Heart right ventricle (tissue), 16 donors: ENCODE results near the gene ADH4. TPM values are rescaled to one million over a fixed set of nuclear protein-coding genes. Genes with fewer than 3 reads are reported as not detected.

Source experiments
- ATAC-seq, 8 donors: fragments of 200-7000 bp; cut with Tn5 transposase; one replicate each; pipeline ENCODE4 v1.9.1; 2020; ENCODE audit warnings: mild to moderate bottlenecking in 8 of 8, moderate library complexity in 8 of 8, moderate number of reproducible peaks in 1 of 8
- DNase-seq, 2 donors: peaks; one replicate each; pipeline ENCODE4 v3.0.0-alpha.2; 2020
- H3K27ac ChIP-seq, 10 donors: fragments of 200-600 bp; sonication (generic) in 2 of 10; one replicate each; pipeline versions ENCODE4 v1.5.0 to v1.8.0; 2020 to 2022; ENCODE audit warnings: mild to moderate bottlenecking in 3 of 10
- H3K27me3 ChIP-seq, 7 donors: fragments of 200-600 bp; one replicate each; pipeline ENCODE4 v1.8.0; 2021 to 2022; ENCODE audit warnings: mild to moderate bottlenecking in 2 of 7
- H3K36me3 ChIP-seq, 9 donors: fragments of 200-600 bp; sonication (generic) in 1 of 9; one replicate each; pipeline versions ENCODE4 v1.5.0 to v1.8.0; 2020 to 2022; ENCODE audit warnings: mild to moderate bottlenecking in 2 of 9
- H3K4me1 ChIP-seq, 9 donors: fragments of 200-600 bp; sonication (generic) in 1 of 9; one replicate each; pipeline versions ENCODE4 v1.5.0 to v1.8.0; 2020 to 2022; ENCODE audit warnings: mild to moderate bottlenecking in 4 of 9
- H3K4me3 ChIP-seq, 10 donors: fragments of 200-600 bp; sonication (generic) in 2 of 10; one replicate each; pipeline versions ENCODE4 v1.5.0 to v1.8.0; 2020 to 2022; ENCODE audit warnings: mild to moderate bottlenecking in 7 of 10, moderate library complexity in 2 of 10
- H3K9me3 ChIP-seq, 11 donors: fragments of 200-600 bp in 10 of 11; sonication (generic) in 2 of 11; one replicate each; pipeline versions ENCODE4 v1.5.0 to v1.8.0; 2013 to 2022; ENCODE audit warnings: mild to moderate bottlenecking in 2 of 11, control low read depth in 1 of 11, moderate library complexity in 1 of 11
- WGBS, 2 donors: extraction: QIAGEN DNeasy Blood & Tissue Kit; methylation state at CpG; one replicate each; pipeline ENCODE4 v1.1.7; 2013; ENCODE audit warnings: inconsistent platforms in 1 of 2; 5-methylcytosine and 5-hydroxymethylcytosine counted together
- intact Hi-C, 10 donors: fragments of 100-400 bp; cut with DNase I; formaldehyde crosslinking; loops; one replicate each; pipeline versions ENCODE4 v1.11.1 to v1.14.2; 2022
- polyA plus RNA-seq, 2 donors: library from polyadenylated mRNA; stranded (reverse); fragments of 200-250 nt; gene quantifications; one replicate each; pipeline ENCODE4 v1.2.3, GENCODE V29; 2013
- total RNA-seq, 10 donors: library from RNA; stranded (reverse); fragmentation: NEBNext Ultra II Directional in 3 of 10; extraction: Animal tissue kit (Norgen Biotek cat#: 25700) in 3 of 10; gene quantifications; one replicate each; pipeline versions ENCODE4 v1.2.1 to v1.2.4, GENCODE V29; 2021 to 2023
- TF ChIP-seq, protein P1 (sequence below), 9 donors: fragments of 200-600 bp; sonication (generic) in 2 of 9; IDR thresholded peaks; one replicate each; pipeline versions ENCODE4 v1.5.0 to v1.8.0; 2021 to 2022; ENCODE audit warnings: antibody characterized with exemption in 9 of 9, mild to moderate bottlenecking in 5 of 9, moderate library complexity in 1 of 9
- donor health status: Arrhythmogenic right ventricular cardiomyopathy.
- donor health status: ischemic (EF 13 %, LVEDD 7.1; RV severe dilation, severe dysfunction).
- donor health status: healthy with polysubstance abuse.
- donor health status: DM: no; HTN: yes; CAD: no.
- donor health status: DM: no; HTN: no; CAD: no.
- donor health status: ischemic (EF 25% LVEDD 6.9; RV normal size, moderate dysfunction).
- donor health status: ischemic (EF 25% LVEDD 5.7; RV mildly dilated, moderate dysfunction).
- donor health status: healthy.
- donor health status: DM: yes; HTN: yes; CAD: no.
- donor health status: Ischemic cardiomyopathy.
- donor health status: ischemic (EF 35%, LVEDD 5.7; RV mildly dilated, moderate dysfunction).
- donor health status: nonischemic (EF 11% LVEDD 7.7; RV severe dilation, severe dysfunction).
- donor health status: DM: yes; HTN: yes; CAD: no.
- donor health status: PGD.
- donor health status: ischemic (EF 29% LVEDD 5.4; RV normal size, mild dysfunction).
- donor health status: nonischemic (EF 23%, LVEDD 6.1; RV moderate dilation, normal function).

ADH4 gene
- total and polyA plus RNA-seq, 12 donors: 0.04 TPM; not detected in 11

DNA sequence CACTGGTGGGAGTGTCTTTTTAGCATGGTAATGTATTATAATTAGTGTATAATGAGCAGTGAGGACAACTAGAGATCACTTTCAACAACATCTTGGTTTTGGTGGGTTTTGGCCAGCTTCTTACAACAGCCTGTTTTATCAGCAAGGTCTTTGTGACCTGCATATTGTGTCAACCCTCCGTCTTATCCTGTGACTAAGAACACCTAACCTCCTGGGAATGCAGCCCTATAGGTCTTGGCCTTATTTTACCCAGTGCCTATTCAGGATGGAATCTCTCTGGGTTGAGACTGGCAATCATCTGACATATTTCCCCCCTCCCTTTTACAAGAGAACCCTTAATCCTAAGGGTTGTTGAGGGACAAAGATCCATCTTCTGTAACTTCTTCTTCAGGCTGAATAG, 21.9 kb upstream of the ADH4 start:
- Histone ChIP-seq H3K4me1 (no peaks in the 10 kb centered on the region), H3K4me3 (no peak overlapping the region), H3K9me3 (peaks cover 0 to 14% (median 0%) of the 10 kb centered on the region in 11 donors), H3K27ac (no peak overlapping the region), H3K27me3 (no peaks in the 10 kb centered on the region), H3K36me3 (no peaks in the 10 kb centered on the region)
- intact Hi-C loops: no loop called here
- 86 to 87% methylated on average over 1 of the region's 1 CpG for WGBS, 2 donors
- ATAC-seq (no peak), DNase-seq (no peak)
- TF ChIP-seq, protein P1, sequence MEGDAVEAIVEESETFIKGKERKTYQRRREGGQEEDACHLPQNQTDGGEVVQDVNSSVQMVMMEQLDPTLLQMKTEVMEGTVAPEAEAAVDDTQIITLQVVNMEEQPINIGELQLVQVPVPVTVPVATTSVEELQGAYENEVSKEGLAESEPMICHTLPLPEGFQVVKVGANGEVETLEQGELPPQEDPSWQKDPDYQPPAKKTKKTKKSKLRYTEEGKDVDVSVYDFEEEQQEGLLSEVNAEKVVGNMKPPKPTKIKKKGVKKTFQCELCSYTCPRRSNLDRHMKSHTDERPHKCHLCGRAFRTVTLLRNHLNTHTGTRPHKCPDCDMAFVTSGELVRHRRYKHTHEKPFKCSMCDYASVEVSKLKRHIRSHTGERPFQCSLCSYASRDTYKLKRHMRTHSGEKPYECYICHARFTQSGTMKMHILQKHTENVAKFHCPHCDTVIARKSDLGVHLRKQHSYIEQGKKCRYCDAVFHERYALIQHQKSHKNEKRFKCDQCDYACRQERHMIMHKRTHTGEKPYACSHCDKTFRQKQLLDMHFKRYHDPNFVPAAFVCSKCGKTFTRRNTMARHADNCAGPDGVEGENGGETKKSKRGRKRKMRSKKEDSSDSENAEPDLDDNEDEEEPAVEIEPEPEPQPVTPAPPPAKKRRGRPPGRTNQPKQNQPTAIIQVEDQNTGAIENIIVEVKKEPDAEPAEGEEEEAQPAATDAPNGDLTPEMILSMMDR (IDR thresholded peaks at IDR 0.05): no peak

DNA sequence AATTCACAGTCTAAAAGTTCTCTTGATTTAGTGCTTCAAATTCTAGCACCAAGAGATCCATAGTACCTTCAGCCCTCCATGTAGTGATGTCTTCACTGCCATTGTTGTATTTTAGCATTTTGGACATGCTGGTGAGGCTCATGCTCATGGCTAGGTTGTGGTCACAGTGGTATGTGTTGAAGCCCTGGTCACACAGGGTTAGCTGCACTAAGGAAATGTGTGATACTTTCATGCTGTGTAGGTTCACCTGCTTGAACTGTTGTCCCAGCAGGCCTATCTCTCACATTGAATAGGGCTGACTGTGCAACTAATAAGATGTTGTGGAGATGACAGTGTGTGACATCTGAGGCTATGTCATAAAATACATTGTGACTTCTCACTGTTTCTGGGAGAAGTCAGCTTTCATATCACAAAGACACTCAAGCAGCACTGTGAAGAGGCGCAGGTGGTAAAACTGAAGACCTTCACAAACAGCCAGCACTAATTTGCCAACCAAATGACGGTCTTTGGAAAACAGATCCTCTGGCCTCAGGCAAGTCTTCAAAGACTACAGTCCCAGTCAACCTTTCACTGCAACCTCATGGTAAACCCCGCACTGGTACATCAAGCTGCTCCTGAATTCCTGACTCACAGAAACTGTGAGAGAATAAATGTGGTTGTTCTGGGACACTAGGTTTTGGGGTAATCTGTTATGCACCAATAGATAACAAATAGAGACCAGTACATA, 17.4 kb upstream of the ADH4 start:
- no peak overlapping the region for H3K4me3 ChIP-seq
- H3K27me3 ChIP-seq: no peaks in the 10 kb centered on the region
- DNase-seq: no peak
- 92 to 95% methylated on average over 3 of the region's 3 CpGs for WGBS, 2 donors
- H3K9me3 ChIP-seq: no peaks in the 10 kb centered on the region
- intact Hi-C loops: no loop called here
- ATAC-seq: no peak
- H3K36me3 ChIP-seq: no peaks in the 10 kb centered on the region
- TF ChIP-seq, protein P1 (IDR thresholded peaks at IDR 0.05): no peak
- no peaks in the 10 kb centered on the region for H3K4me1 ChIP-seq
- H3K27ac ChIP-seq: no peak overlapping the region

DNA sequence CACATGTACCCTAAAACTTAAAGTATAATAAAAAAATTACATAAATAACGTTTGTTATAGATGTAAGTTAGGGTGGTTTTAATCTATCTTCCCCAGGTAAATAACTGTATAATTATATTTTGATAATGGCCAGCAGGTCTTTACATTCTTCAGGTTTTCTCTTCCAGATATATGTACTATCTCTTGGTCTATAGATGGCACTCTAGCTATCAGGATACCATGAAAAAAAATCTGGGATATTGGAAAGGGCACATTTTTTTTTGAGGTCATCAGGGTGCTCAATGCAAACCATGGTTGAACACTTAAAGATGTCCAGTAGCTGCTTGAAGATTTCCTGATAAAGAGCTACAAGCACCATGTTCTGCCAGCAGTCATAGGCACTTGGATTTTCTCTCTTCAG, 15.6 kb upstream of the ADH4 start:
- Histone ChIP-seq H3K36me3 (no peaks in the 10 kb centered on the region), H3K27me3 (no peaks in the 10 kb centered on the region), H3K4me3 (no peak overlapping the region), H3K9me3 (no peaks in the 10 kb centered on the region), H3K27ac (no peak overlapping the region), H3K4me1 (no peaks in the 10 kb centered on the region)
- ATAC-seq (no peak), DNase-seq (no peak)
- intact Hi-C loops: no loop called here
- WGBS, 2 donors: 66 to 70% methylated on average over 1 of the region's 1 CpG
- TF ChIP-seq, protein P1 (IDR thresholded peaks at IDR 0.05): no peak

DNA sequence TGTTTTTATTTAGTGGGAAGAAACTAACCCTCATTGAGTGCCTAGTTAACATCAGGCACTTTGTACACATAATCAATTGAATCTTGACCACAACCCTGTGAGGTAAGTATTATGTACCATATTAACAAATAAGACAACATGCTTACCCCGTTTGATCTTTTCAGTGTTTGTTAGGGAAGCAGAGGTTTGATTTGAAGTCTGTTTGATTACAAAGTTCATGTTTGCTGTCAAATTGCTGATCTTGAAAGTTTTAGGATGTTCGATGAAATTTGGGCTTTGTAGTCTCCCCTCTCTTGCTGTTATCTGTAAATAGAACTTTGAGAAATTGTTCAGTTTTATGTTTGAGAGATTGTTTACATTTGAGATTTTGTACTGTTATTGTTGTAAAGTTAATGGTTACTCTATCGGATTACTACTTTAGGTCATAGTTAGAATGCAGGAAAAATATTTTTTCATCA, 13.4 kb upstream of the ADH4 start:
- H3K4me1 ChIP-seq: no peaks in the 10 kb centered on the region
- WGBS, 2 donors: 81% methylated on average over 3 of the region's 3 CpGs
- no peaks in the 10 kb centered on the region for H3K27me3 ChIP-seq
- no peak overlapping the region for H3K27ac ChIP-seq
- DNase-seq: no peak
- TF ChIP-seq, protein P1 (IDR thresholded peaks at IDR 0.05): no peak
- H3K36me3 ChIP-seq: no peaks in the 10 kb centered on the region
- ATAC-seq: no peak
- no peak overlapping the region for H3K4me3 ChIP-seq
- H3K9me3 ChIP-seq: no peaks in the 10 kb centered on the region
- intact Hi-C loops: no loop called here
